Naive B cell (primary cell): ENCODE measurements around the gene NELL1. TPM values are rescaled to one million over a fixed set of nuclear protein-coding genes. Genes with fewer than 3 reads are reported as not detected.

Source experiments
- ATAC-seq, 2 donors: fragments of 150-1000 bp; cut with Tn5 transposase; 2 replicates each; pipeline ENCODE4 v1.10.0; 2021; ENCODE audit warnings: low read depth in 2 of 2, mild to moderate bottlenecking in 2 of 2, moderate library complexity in 2 of 2
- DNase-seq: peaks from one replicate; pipeline ENCODE4 v3.0.0; 2022
- H3K27ac Mint-ChIP-seq, 6 donors: one replicate each; pipeline ENCODE4 v1.8.0; 2020 to 2022; ENCODE audit warnings: mild to moderate bottlenecking in 6 of 6, mixed read lengths in 6 of 6, moderate library complexity in 5 of 6, inconsistent platforms in 2 of 6
- H3K27me3 Mint-ChIP-seq, 3 donors: one replicate each; pipeline ENCODE4 v1.8.0; 2021 to 2022; ENCODE audit warnings: mixed read lengths in 3 of 3, mild to moderate bottlenecking in 1 of 3
- H3K36me3 Mint-ChIP-seq, 2 donors: one replicate each; pipeline ENCODE4 v1.8.0; 2020 to 2022; ENCODE audit warnings: mixed read lengths in 2 of 2, inconsistent platforms in 1 of 2, mild to moderate bottlenecking in 1 of 2
- H3K4me1 Mint-ChIP-seq, 3 donors: one replicate each; pipeline ENCODE4 v1.8.0; 2020 to 2022; ENCODE audit warnings: mixed read lengths in 3 of 3, inconsistent platforms in 1 of 3, mild to moderate bottlenecking in 1 of 3, moderate library complexity in 1 of 3
- H3K4me3 Mint-ChIP-seq, 8 donors: one replicate each; pipeline ENCODE4 v1.8.0; 2020 to 2022; ENCODE audit warnings: mild to moderate bottlenecking in 8 of 8, mixed read lengths in 8 of 8, moderate library complexity in 8 of 8, inconsistent platforms in 2 of 8
- H3K9me3 Mint-ChIP-seq, 7 donors: one replicate each; pipeline ENCODE4 v1.8.0; 2020 to 2022; ENCODE audit warnings: mixed read lengths in 7 of 7, mild to moderate bottlenecking in 5 of 7, inconsistent platforms in 2 of 7, moderate library complexity in 1 of 7
- polyA plus RNA-seq, 6 donors: library from polyadenylated mRNA; unstranded; fragments of 300-500 nt; fragmentation: Illumina TruSeq; gene quantifications; one replicate each; pipeline ENCODE4 v1.2.3, GENCODE V29; 2021; ENCODE audit warnings: low read depth in 6 of 6

NELL1 gene
- polyA plus RNA-seq, 6 donors from 2014 or later: not detected

- ATAC-seq (no peak), DNase-seq (no peak)
- H3K9me3 Mint-ChIP-seq: peaks cover 0 to 5% (median 0%) of the 10 kb centered on the region in 7 donors
- no peaks in the 10 kb centered on the region for H3K36me3 Mint-ChIP-seq
- no peaks in the 10 kb centered on the region for H3K4me1 Mint-ChIP-seq
- H3K27me3 Mint-ChIP-seq: no peaks in the 10 kb centered on the region
- no peak overlapping the region for H3K4me3 Mint-ChIP-seq
- no peak overlapping the region for H3K27ac Mint-ChIP-seq
Measured at GRCh38 chr11:21371044-21371443, 701.7 kb downstream of the NELL1 start.

DNA sequence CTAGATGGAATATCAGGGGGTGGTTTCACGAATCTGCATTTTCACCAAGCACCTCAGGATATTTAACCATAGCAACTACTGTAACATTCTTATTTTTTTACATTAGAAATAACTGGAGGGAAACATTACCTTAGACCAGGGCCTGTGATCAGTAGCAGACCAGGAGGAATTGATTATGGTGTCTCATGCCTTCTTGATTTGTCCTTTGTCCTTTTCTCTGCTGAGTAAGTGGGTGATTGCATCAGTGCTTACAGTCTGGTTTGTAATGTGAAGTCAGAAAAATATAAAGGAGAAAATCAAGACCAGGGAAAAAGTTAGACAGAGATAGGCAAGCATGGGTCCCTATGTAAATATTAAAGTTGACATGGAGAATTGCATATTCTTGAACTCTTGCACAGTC, 703.3 kb downstream of the NELL1 start:
- Mint-ChIP-seq H3K4me3 (no peak overlapping the region), H3K27me3 (no peaks in the 10 kb centered on the region), H3K4me1 (no peaks in the 10 kb centered on the region), H3K36me3 (no peaks in the 10 kb centered on the region), H3K27ac (no peak overlapping the region), H3K9me3 (peaks cover 0 to 5% (median 0%) of the 10 kb centered on the region in 7 donors)
- no peak for DNase-seq
- ATAC-seq: no peak

DNA sequence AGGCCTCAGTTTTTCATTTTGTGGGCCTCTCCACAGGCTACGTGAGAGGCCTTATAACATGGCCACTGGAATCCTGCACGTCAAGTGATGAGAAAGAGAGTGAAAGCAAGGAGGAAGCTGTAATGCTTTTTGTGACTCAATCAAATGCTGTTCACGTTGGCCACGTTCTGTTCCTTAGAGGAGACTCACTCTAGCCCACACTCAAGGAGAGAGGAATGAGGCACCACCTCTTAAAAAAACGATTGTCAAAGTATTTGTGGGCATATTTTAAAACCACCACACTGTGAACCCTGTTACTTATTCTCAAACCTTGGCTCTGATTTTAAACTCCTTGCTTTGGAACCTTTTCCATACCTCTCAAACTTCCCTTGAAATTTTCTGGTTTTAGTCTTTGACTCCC, 705.0 kb downstream of the NELL1 start:
- H3K36me3 Mint-ChIP-seq: no peaks in the 10 kb centered on the region
- ATAC-seq (no peak), DNase-seq (no peak)
- no peak overlapping the region for H3K27ac Mint-ChIP-seq
- H3K4me3 Mint-ChIP-seq: no peak overlapping the region
- H3K27me3 Mint-ChIP-seq: no peaks in the 10 kb centered on the region
- H3K9me3 Mint-ChIP-seq: peaks cover 0 to 6% (median 0%) of the 10 kb centered on the region in 7 donors
- H3K4me1 Mint-ChIP-seq: no peaks in the 10 kb centered on the region

- H3K27ac Mint-ChIP-seq: no peak overlapping the region
- peaks cover 0 to 17% (median 4%) of the 10 kb centered on the region in 7 donors for H3K9me3 Mint-ChIP-seq
- DNase-seq (no peak), ATAC-seq (no peak)
- H3K4me1 Mint-ChIP-seq: no peaks in the 10 kb centered on the region
- no peaks in the 10 kb centered on the region for H3K27me3 Mint-ChIP-seq
- no peak overlapping the region for H3K4me3 Mint-ChIP-seq
- no peaks in the 10 kb centered on the region for H3K36me3 Mint-ChIP-seq
Measured at GRCh38 chr11:21385669-21386440, 716.5 kb downstream of the NELL1 start.

DNA sequence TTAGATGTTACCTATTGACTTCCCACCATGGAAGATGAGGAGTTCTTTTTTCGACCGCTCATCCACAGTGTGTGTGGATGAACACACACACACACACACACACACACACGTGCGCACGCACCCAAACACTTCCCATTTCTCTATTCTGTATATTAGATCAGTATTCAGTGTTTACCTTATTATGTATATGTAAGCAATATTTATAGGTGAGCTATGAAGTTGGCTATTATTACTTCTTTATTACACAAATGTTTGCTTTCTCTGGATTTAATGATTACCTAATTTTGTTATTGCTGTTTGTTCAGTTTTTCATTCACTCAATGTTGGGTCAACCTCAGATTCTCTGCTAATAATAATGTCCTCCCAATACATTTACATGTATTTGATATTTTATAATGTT, 721.0 kb downstream of the NELL1 start:
- peaks cover 0 to 12% (median 2%) of the 10 kb centered on the region in 7 donors for H3K9me3 Mint-ChIP-seq
- no peak for ATAC-seq
- H3K4me1 Mint-ChIP-seq: no peaks in the 10 kb centered on the region
- H3K36me3 Mint-ChIP-seq: no peaks in the 10 kb centered on the region
- H3K27me3 Mint-ChIP-seq: no peaks in the 10 kb centered on the region
- H3K4me3 Mint-ChIP-seq: no peak overlapping the region
- H3K27ac Mint-ChIP-seq: no peak overlapping the region
- DNase-seq: no peak

GRCh38 chr11:21396342-21397008, 727.1 kb downstream of the NELL1 start:
- ATAC-seq: no peak
- Mint-ChIP-seq H3K27me3 (no peaks in the 10 kb centered on the region), H3K4me3 (no peak overlapping the region), H3K27ac (no peak overlapping the region), H3K4me1 (no peaks in the 10 kb centered on the region), H3K36me3 (no peaks in the 10 kb centered on the region), H3K9me3 (peaks cover 0 to 4% (median 0%) of the 10 kb centered on the region in 7 donors)
- no peak for DNase-seq

GRCh38 chr11:21398195-21398594, 728.8 kb downstream of the NELL1 start:
- Mint-ChIP-seq H3K4me3 (no peak overlapping the region), H3K27ac (no peak overlapping the region), H3K36me3 (no peaks in the 10 kb centered on the region), H3K4me1 (no peaks in the 10 kb centered on the region), H3K9me3 (peaks cover 0 to 4% (median 0%) of the 10 kb centered on the region in 7 donors), H3K27me3 (no peaks in the 10 kb centered on the region)
- DNase-seq: no peak
- no peak for ATAC-seq

DNA sequence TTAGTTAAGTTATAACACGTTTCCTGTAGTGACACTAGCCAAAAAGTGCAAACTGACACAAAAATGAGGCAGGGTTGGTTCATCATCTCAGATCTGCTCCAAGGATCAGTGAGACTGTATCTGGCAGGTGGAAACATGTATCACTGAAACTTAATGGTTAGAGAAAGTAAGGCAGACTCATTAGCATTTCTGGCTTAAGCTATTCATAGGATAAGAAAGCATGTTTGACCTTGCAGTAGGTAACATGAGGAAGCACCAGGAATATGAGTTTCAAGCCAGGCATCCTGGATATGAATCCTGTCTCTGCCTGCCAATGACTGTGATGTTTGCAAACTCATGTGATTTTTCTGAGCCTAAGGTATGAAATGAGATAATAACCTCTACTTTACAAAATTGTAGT, 732.1 kb downstream of the NELL1 start:
- H3K9me3 Mint-ChIP-seq: peaks cover 0 to 3% (median 0%) of the 10 kb centered on the region in 7 donors
- no peak overlapping the region for H3K4me3 Mint-ChIP-seq
- H3K36me3 Mint-ChIP-seq: no peaks in the 10 kb centered on the region
- H3K4me1 Mint-ChIP-seq: no peaks in the 10 kb centered on the region
- ATAC-seq: no peak
- H3K27ac Mint-ChIP-seq: no peak overlapping the region
- no peaks in the 10 kb centered on the region for H3K27me3 Mint-ChIP-seq
- no peak for DNase-seq

- H3K36me3 Mint-ChIP-seq: no peaks in the 10 kb centered on the region
- no peaks in the 10 kb centered on the region for H3K4me1 Mint-ChIP-seq
- no peak overlapping the region for H3K4me3 Mint-ChIP-seq
- H3K9me3 Mint-ChIP-seq: peaks cover 0 to 3% (median 0%) of the 10 kb centered on the region in 7 donors
- H3K27me3 Mint-ChIP-seq: no peaks in the 10 kb centered on the region
- DNase-seq: no peak
- ATAC-seq: no peak
- H3K27ac Mint-ChIP-seq: no peak overlapping the region
Measured at GRCh38 chr11:21402274-21402673, 732.9 kb downstream of the NELL1 start.

DNA sequence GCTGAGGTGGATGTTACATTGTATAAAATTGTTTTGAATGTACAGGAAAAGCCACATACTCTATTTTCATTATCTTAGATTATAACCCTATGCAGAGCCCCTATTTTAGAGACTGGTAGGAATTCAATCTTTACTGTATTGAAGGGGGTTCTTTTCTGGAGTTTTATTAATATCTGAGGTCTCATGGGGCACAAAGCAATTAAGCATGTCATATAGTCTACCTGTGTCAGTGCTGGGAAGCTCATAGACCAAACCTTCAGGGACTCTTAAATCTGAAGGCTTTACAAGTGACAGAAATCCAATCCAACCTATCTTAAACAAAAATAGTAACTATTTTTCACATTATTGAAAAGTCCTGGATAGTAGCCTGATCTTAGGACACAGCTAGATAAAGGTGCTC, 733.7 kb downstream of the NELL1 start:
- DNase-seq (no peak), ATAC-seq (no peak)
- no peaks in the 10 kb centered on the region for H3K27me3 Mint-ChIP-seq
- H3K36me3 Mint-ChIP-seq: no peaks in the 10 kb centered on the region
- no peak overlapping the region for H3K27ac Mint-ChIP-seq
- H3K9me3 Mint-ChIP-seq: peaks cover 0 to 8% (median 0%) of the 10 kb centered on the region in 7 donors
- no peaks in the 10 kb centered on the region for H3K4me1 Mint-ChIP-seq
- H3K4me3 Mint-ChIP-seq: no peak overlapping the region

DNA sequence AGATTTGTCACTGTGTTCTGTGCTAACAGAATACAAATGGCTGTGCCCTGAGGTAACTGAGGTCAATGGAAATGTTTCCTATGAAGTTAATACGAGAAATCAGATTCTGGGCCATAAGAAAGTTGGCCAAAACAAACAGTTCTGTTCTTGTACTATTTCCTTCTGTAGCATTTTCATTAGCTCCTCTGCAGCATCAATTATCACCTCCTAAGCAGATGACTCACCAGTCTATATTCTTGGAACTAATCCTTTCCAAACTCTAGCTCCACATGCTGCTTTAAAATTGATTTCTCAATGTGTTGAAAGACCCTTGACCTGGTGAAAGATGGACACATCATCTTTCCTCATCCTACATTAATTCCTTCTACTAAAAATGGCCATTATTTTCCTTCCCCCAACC, 736.0 kb downstream of the NELL1 start:
- no peak overlapping the region for H3K27ac Mint-ChIP-seq
- no peaks in the 10 kb centered on the region for H3K36me3 Mint-ChIP-seq
- no peak for ATAC-seq
- no peaks in the 10 kb centered on the region for H3K27me3 Mint-ChIP-seq
- H3K4me3 Mint-ChIP-seq: no peak overlapping the region
- no peak for DNase-seq
- H3K4me1 Mint-ChIP-seq: no peaks in the 10 kb centered on the region
- H3K9me3 Mint-ChIP-seq: peaks cover 0 to 8% (median 2%) of the 10 kb centered on the region in 7 donors

DNA sequence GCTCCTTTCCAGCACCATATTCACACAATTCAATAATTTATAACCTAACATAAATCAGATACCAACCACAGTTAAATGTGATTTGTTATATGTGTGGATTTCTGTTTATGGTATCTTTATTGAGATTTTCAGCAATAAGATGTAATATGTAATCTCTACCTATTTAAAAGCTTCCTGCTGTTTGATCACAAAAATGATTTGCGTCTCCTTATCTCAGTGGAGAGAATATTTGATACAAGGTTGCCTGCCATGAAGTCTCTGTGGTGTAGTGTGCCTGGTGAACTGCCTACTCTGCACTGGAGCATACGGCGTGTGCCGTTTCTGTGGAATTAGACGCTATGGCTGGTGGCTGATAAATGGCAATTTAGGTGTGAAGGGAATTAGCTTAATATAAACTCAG, 741.1 kb downstream of the NELL1 start:
- no peaks in the 10 kb centered on the region for H3K36me3 Mint-ChIP-seq
- no peaks in the 10 kb centered on the region for H3K4me1 Mint-ChIP-seq
- H3K27me3 Mint-ChIP-seq: no peaks in the 10 kb centered on the region
- no peak overlapping the region for H3K4me3 Mint-ChIP-seq
- ATAC-seq (no peak), DNase-seq (no peak)
- no peak overlapping the region for H3K27ac Mint-ChIP-seq
- H3K9me3 Mint-ChIP-seq: peaks cover 0 to 17% (median 4%) of the 10 kb centered on the region in 7 donors

DNA sequence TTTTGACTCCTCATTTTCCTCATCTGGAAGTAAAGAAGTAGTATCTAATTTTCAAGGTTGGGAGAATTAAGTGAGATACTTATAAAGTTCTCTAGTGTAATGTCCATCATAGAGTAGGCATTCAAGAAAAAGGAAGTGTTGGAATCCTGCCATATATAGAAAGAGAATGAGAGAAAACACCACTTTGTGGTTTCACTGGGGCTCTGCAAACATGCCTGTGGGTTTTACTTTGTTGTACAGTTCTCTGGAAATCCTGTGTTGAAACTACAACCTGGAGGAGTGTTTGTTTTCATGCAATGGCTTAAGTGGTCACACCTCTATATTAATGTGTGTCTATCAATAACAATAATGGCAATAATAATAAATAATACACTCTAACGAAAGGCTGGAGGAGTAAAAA, 741.7 kb downstream of the NELL1 start:
- Mint-ChIP-seq H3K36me3 (no peaks in the 10 kb centered on the region), H3K4me1 (no peaks in the 10 kb centered on the region), H3K27me3 (no peaks in the 10 kb centered on the region), H3K9me3 (peaks cover 0 to 17% (median 4%) of the 10 kb centered on the region in 7 donors), H3K4me3 (no peak overlapping the region), H3K27ac (no peak overlapping the region)
- DNase-seq (no peak), ATAC-seq (no peak)

DNA sequence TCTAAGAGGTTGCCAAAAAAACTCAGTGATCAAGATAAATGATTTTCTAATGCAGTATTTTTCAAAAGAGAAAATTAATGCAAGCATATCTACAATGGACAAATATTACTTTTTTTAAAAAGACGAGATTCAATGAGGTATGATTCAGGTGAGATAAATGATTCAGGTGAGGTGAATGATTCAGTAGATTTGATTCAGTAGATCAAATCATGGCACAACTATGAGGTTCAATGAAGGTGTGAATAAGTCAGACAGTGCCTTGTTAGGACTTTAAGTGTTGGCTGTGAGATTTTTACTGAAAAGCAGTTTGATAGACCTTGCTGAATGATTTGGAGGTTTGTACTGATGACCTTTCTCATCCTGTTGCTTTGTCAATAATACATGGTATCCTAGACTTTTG, 742.2 kb downstream of the NELL1 start:
- H3K36me3 Mint-ChIP-seq: no peaks in the 10 kb centered on the region
- H3K4me1 Mint-ChIP-seq: no peaks in the 10 kb centered on the region
- no peak for DNase-seq
- no peak overlapping the region for H3K27ac Mint-ChIP-seq
- no peak overlapping the region for H3K4me3 Mint-ChIP-seq
- ATAC-seq: no peak
- peaks cover 0 to 17% (median 4%) of the 10 kb centered on the region in 7 donors for H3K9me3 Mint-ChIP-seq
- H3K27me3 Mint-ChIP-seq: no peaks in the 10 kb centered on the region
